ENCODE measurements around the gene PARN.

Gene PARN

GRCh38 chr16:14419817-14420216 is 210.2 kb downstream of the PARN start:
- no peak overlapping the region for H3K4me3 ChIP-seq (ENCODE audit: low read depth, low read length)
- TF ChIP-seq CTCF (IDR thresholded peaks at IDR 0.05; ENCODE audit: low read depth, low read length) (no peak), MYC (IDR thresholded peaks at IDR 0.05; ENCODE audit: low read depth, low read length) (no peak), MAX (IDR thresholded peaks at IDR 0.05; ENCODE audit: low read depth, low read length) (no peak), POLR2A (IDR thresholded peaks at IDR 0.05; ENCODE audit: extremely low read depth, insufficient read length) (no peak)
- DNase-seq (ENCODE audit: low read depth): no peak

GRCh38 chr16:14418795-14419225 is 211.2 kb downstream of the PARN start:
- DNase-seq (ENCODE audit: low read depth): no peak
- TF ChIP-seq MYC (IDR thresholded peaks at IDR 0.05; ENCODE audit: low read depth, low read length) (no peak), CTCF (IDR thresholded peaks at IDR 0.05; ENCODE audit: low read depth, low read length) (no peak), MAX (IDR thresholded peaks at IDR 0.05; ENCODE audit: low read depth, low read length) (no peak), POLR2A (IDR thresholded peaks at IDR 0.05; ENCODE audit: extremely low read depth, insufficient read length) (no peak)
- no peak overlapping the region for H3K4me3 ChIP-seq (ENCODE audit: low read depth, low read length)

- no peak overlapping the region for H3K4me3 ChIP-seq (ENCODE audit: low read depth, low read length)
- TF ChIP-seq MAX (IDR thresholded peaks at IDR 0.05; ENCODE audit: low read depth, low read length) (no peak), POLR2A (IDR thresholded peaks at IDR 0.05; ENCODE audit: extremely low read depth, insufficient read length) (no peak), MYC (IDR thresholded peaks at IDR 0.05; ENCODE audit: low read depth, low read length) (no peak), CTCF (IDR thresholded peaks at IDR 0.05; ENCODE audit: low read depth, low read length) (no peak)
- no peak for DNase-seq (ENCODE audit: low read depth)
These were observed 213.9 kb downstream of the PARN start for GRCh38 chr16:14416184-14416583.

- DNase-seq (ENCODE audit: low read depth): no peak
- no peak overlapping the region for H3K4me3 ChIP-seq (ENCODE audit: low read depth, low read length)
- no peak for TF ChIP-seq MAX (IDR thresholded peaks at IDR 0.05; ENCODE audit: low read depth, low read length)
- TF ChIP-seq CTCF (IDR thresholded peaks at IDR 0.05; ENCODE audit: low read depth, low read length): no peak
- no peak for TF ChIP-seq POLR2A (IDR thresholded peaks at IDR 0.05; ENCODE audit: extremely low read depth, insufficient read length)
These were observed 214.8 kb downstream of the PARN start for GRCh38 chr16:14415291-14415690.

GRCh38 chr16:14409563-14409962 is 220.5 kb downstream of the PARN start:
- no peak overlapping the region for H3K4me3 ChIP-seq (ENCODE audit: low read depth, low read length)
- peak; percentile 4 for DNase-seq (ENCODE audit: low read depth)
- TF ChIP-seq POLR2A (IDR thresholded peaks at IDR 0.05; ENCODE audit: extremely low read depth, insufficient read length): no peak
- TF ChIP-seq CTCF (IDR thresholded peaks at IDR 0.05; ENCODE audit: low read depth, low read length): no peak
- TF ChIP-seq MYC (IDR thresholded peaks at IDR 0.05; ENCODE audit: low read depth, low read length): no peak
- TF ChIP-seq MAX (IDR thresholded peaks at IDR 0.05; ENCODE audit: low read depth, low read length): no peak
